C4-2B (cell line): ENCODE data around the gene GMFB.

Experiments used
- ZFX ChIP-seq: fragments of 450-650 bp; IDR thresholded peaks from 2 replicates; pipeline ENCODE4 v1.6.1; 2017
- TF ChIP-seq, protein P1 (sequence below): fragments of 450-650 bp; conservative IDR thresholded peaks from 2 replicates; pipeline ENCODE4 v1.5.1; 2017; ENCODE audit warnings: mild to moderate bottlenecking

DNA sequence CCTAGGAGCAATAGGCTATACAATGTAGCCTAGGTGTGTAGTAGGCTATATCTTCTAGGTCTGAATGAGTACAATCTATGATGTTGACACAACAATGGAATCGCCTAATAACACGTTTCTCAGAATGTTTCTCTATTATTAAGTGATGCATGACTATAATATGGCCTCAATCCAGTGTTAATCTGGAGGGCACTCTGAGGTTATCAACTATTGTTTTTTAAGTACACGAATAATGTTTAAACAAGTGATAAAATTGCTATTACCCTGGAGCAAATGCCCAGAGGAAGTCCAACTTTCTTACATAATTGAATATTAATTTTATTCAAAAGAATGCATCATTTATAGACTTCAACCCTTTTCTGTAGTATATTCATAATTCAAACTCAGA, 31.2 kb downstream of the GMFB start:
- TF ChIP-seq, protein P1, sequence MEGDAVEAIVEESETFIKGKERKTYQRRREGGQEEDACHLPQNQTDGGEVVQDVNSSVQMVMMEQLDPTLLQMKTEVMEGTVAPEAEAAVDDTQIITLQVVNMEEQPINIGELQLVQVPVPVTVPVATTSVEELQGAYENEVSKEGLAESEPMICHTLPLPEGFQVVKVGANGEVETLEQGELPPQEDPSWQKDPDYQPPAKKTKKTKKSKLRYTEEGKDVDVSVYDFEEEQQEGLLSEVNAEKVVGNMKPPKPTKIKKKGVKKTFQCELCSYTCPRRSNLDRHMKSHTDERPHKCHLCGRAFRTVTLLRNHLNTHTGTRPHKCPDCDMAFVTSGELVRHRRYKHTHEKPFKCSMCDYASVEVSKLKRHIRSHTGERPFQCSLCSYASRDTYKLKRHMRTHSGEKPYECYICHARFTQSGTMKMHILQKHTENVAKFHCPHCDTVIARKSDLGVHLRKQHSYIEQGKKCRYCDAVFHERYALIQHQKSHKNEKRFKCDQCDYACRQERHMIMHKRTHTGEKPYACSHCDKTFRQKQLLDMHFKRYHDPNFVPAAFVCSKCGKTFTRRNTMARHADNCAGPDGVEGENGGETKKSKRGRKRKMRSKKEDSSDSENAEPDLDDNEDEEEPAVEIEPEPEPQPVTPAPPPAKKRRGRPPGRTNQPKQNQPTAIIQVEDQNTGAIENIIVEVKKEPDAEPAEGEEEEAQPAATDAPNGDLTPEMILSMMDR = no peak
- no peak for TF ChIP-seq ZFX
